ENCODE data around the gene ELMO1.

- no peak for TF ChIP-seq CTCF (IDR thresholded peaks at IDR 0.05)
- no peak for TF ChIP-seq POLR2A (IDR thresholded peaks at IDR 0.05)
Observed at GRCh38 chr7:37362802-37363201, 85.9 kb downstream of the ELMO1 start.

Data from adrenal gland (tissue), 5 donors.